Karpas-422 (cell line): ENCODE data around the gene EPS8. TPM values are rescaled to one million over a fixed set of nuclear protein-coding genes. Genes with fewer than 3 reads are reported as not detected.

Source experiments
- DNase-seq: peaks from one replicate; pipeline ENCODE4 v3.0.0-alpha.2; 2015
- H2AFZ ChIP-seq: fragments of 200-600 bp; sonication (generic); 2 replicates; pipeline ENCODE4 v1.6.1; 2014; ENCODE audit warnings: antibody characterized with exemption, low read length, mixed read lengths
- H3K27ac ChIP-seq: fragments of 200-600 bp; sonication (generic); 2 replicates; pipeline ENCODE4 v1.5.1; 2014; ENCODE audit warnings: mild to moderate bottlenecking, low read length, moderate library complexity
- H3K27me3 ChIP-seq: fragments of 200-600 bp; sonication (generic); 2 replicates; pipeline ENCODE4 v1.6.1; 2014; ENCODE audit warnings: low read length, mixed read lengths
- H3K36me3 ChIP-seq: fragments of 200-600 bp; sonication (generic); 2 replicates; pipeline ENCODE4 v1.6.1; 2014; ENCODE audit warnings: low read length, mixed read lengths; ENCODE audit not compliant: insufficient read depth
- H3K4me1 ChIP-seq: fragments of 200-600 bp; sonication (generic); 2 replicates; pipeline ENCODE4 v1.6.1; 2014; ENCODE audit warnings: mild to moderate bottlenecking, low read length, mixed read lengths
- H3K4me2 ChIP-seq: fragments of 200-600 bp; sonication (generic); 2 replicates; pipeline ENCODE4 v1.6.1; 2014; ENCODE audit warnings: low read length, low read depth, mild to moderate bottlenecking; ENCODE audit not compliant: poor library complexity, severe bottlenecking
- H3K4me3 ChIP-seq: fragments of 200-600 bp; sonication (generic); 2 replicates; pipeline ENCODE4 v1.5.1; 2014; ENCODE audit warnings: mild to moderate bottlenecking, antibody characterized with exemption, low read length, mixed read lengths
- H3K79me2 ChIP-seq: fragments of 200-600 bp; sonication (generic); 2 replicates; pipeline ENCODE4 v1.6.1; 2014; ENCODE audit warnings: mild to moderate bottlenecking, low read length, mixed read lengths
- H3K9ac ChIP-seq: fragments of 200-600 bp; sonication (generic); 2 replicates; pipeline ENCODE4 v1.6.0; 2014; ENCODE audit warnings: low read length
- H3K9me2 ChIP-seq: fragments of 200-600 bp; sonication (generic), shearing (Covaris generic); replicated peaks from 2 replicates; pipeline ENCODE4 v1.6.0; 2014; ENCODE audit warnings: mild to moderate bottlenecking, low read length, moderate library complexity; ENCODE audit not compliant: insufficient read depth
- H3K9me3 ChIP-seq: fragments of 300-700, 200-600 bp; sonication (generic); 2 replicates; pipeline ENCODE4 v1.6.1; 2014; ENCODE audit warnings: low read length, mixed read lengths
- H4K20me1 ChIP-seq: fragments of 200-600 bp; sonication (generic); 2 replicates; pipeline ENCODE4 v1.6.1; 2014; ENCODE audit warnings: mild to moderate bottlenecking, antibody characterized with exemption, low read length, low read depth; ENCODE audit not compliant: insufficient read depth
- total RNA-seq: library from RNA; depleted of rRNA; stranded (reverse); fragments of >200 nt; shearing (Covaris generic); gene quantifications from 2 replicates; pipeline ENCODE4 v1.2.3, GENCODE V29; 2014; ENCODE audit warnings: low replicate concordance

Gene EPS8
- total RNA-seq, 1 experiment from 2014 or later, result not detected

- Histone ChIP-seq H2AFZ (no peak overlapping the region), H3K79me2 (no peaks in the 10 kb centered on the region)
Observed at GRCh38 chr12:15716581-15716980, 72.6 kb downstream of the EPS8 start.

GRCh38 chr12:15714256-15714655 lies 74.9 kb downstream of the EPS8 start:
- Histone ChIP-seq H3K36me3 (no peaks in the 10 kb centered on the region), H3K4me1 (no peaks in the 10 kb centered on the region), H2AFZ (no peak overlapping the region), H4K20me1 (no peaks in the 10 kb centered on the region), H3K27me3 (no peaks in the 10 kb centered on the region), H3K9ac (no peak overlapping the region), H3K9me2 (no peaks in the 10 kb centered on the region), H3K79me2 (no peaks in the 10 kb centered on the region), H3K4me2 (no peak overlapping the region), H3K27ac (no peak overlapping the region), H3K4me3 (no peak overlapping the region), H3K9me3 (no peaks in the 10 kb centered on the region)
- no peak for DNase-seq

More at GRCh38 chr12:15716581-15716980, 72.6 kb downstream of the EPS8 start:
- Histone ChIP-seq H3K4me3 (no peak overlapping the region), H3K4me2 (no peak overlapping the region), H3K9me3 (no peaks in the 10 kb centered on the region), H3K9ac (no peak overlapping the region), H3K4me1 (no peaks in the 10 kb centered on the region), H3K27ac (no peak overlapping the region), H3K27me3 (no peaks in the 10 kb centered on the region), H4K20me1 (no peaks in the 10 kb centered on the region), H3K9me2 (no peaks in the 10 kb centered on the region), H3K36me3 (no peaks in the 10 kb centered on the region)
- DNase-seq, result no peak

GRCh38 chr12:15712823-15713660 lies 76.1 kb downstream of the EPS8 start:
- Histone ChIP-seq H3K27ac (no peak overlapping the region), H2AFZ (no peak overlapping the region), H3K9me2 (no peaks in the 10 kb centered on the region), H3K36me3 (no peaks in the 10 kb centered on the region), H3K4me2 (no peak overlapping the region), H3K9me3 (no peaks in the 10 kb centered on the region), H3K79me2 (no peaks in the 10 kb centered on the region), H3K9ac (no peak overlapping the region), H3K4me1 (no peaks in the 10 kb centered on the region), H4K20me1 (no peaks in the 10 kb centered on the region), H3K27me3 (no peaks in the 10 kb centered on the region), H3K4me3 (no peak overlapping the region)
- no peak for DNase-seq

GRCh38 chr12:15712160-15712559 lies 77.0 kb downstream of the EPS8 start:
- Histone ChIP-seq H3K4me1 (no peaks in the 10 kb centered on the region), H3K9ac (no peak overlapping the region), H3K9me3 (no peaks in the 10 kb centered on the region), H3K27ac (no peak overlapping the region), H2AFZ (no peak overlapping the region), H4K20me1 (no peaks in the 10 kb centered on the region), H3K4me3 (no peak overlapping the region), H3K9me2 (no peaks in the 10 kb centered on the region), H3K4me2 (no peak overlapping the region), H3K79me2 (no peaks in the 10 kb centered on the region), H3K36me3 (no peaks in the 10 kb centered on the region), H3K27me3 (no peaks in the 10 kb centered on the region)
- DNase-seq, result no peak

- DNase-seq, result no peak
Observed at GRCh38 chr12:15710860-15711510, 78.2 kb downstream of the EPS8 start.

GRCh38 chr12:15709551-15709950 lies 79.6 kb downstream of the EPS8 start:
- no peak overlapping the region for H3K4me2 ChIP-seq
- H3K79me2 ChIP-seq, result no peaks in the 10 kb centered on the region
- no peak overlapping the region for H3K27ac ChIP-seq

More at GRCh38 chr12:15710860-15711510, 78.2 kb downstream of the EPS8 start:
- no peaks in the 10 kb centered on the region for H3K4me1 ChIP-seq
- H2AFZ ChIP-seq, result no peak overlapping the region
- H3K4me2 ChIP-seq, result no peak overlapping the region
- H3K9ac ChIP-seq, result no peak overlapping the region
- H4K20me1 ChIP-seq, result no peaks in the 10 kb centered on the region
- H3K27ac ChIP-seq, result no peak overlapping the region
- H3K36me3 ChIP-seq, result no peaks in the 10 kb centered on the region
- H3K79me2 ChIP-seq, result no peaks in the 10 kb centered on the region
- no peak overlapping the region for H3K4me3 ChIP-seq
- H3K9me2 ChIP-seq, result no peaks in the 10 kb centered on the region
- no peaks in the 10 kb centered on the region for H3K27me3 ChIP-seq
- H3K9me3 ChIP-seq, result no peaks in the 10 kb centered on the region

GRCh38 chr12:15708396-15709076 lies 80.7 kb downstream of the EPS8 start:
- Histone ChIP-seq H3K79me2 (no peaks in the 10 kb centered on the region), H3K27me3 (no peaks in the 10 kb centered on the region)

More at GRCh38 chr12:15709551-15709950, 79.6 kb downstream of the EPS8 start:
- H3K27me3 ChIP-seq, result no peaks in the 10 kb centered on the region
- H3K9me3 ChIP-seq, result no peaks in the 10 kb centered on the region
- no peak overlapping the region for H3K4me3 ChIP-seq
- H3K4me1 ChIP-seq, result no peaks in the 10 kb centered on the region
- no peaks in the 10 kb centered on the region for H3K36me3 ChIP-seq
- no peak overlapping the region for H2AFZ ChIP-seq
- no peaks in the 10 kb centered on the region for H4K20me1 ChIP-seq
- no peak overlapping the region for H3K9ac ChIP-seq
- DNase-seq, result no peak
- H3K9me2 ChIP-seq, result no peaks in the 10 kb centered on the region

More at GRCh38 chr12:15708396-15709076, 80.7 kb downstream of the EPS8 start:
- no peak overlapping the region for H3K27ac ChIP-seq
- no peaks in the 10 kb centered on the region for H3K9me2 ChIP-seq
- no peaks in the 10 kb centered on the region for H3K9me3 ChIP-seq
- H3K4me3 ChIP-seq, result no peak overlapping the region
- no peaks in the 10 kb centered on the region for H3K4me1 ChIP-seq
- no peak overlapping the region for H3K9ac ChIP-seq
- no peak overlapping the region for H3K4me2 ChIP-seq
- H3K36me3 ChIP-seq, result no peaks in the 10 kb centered on the region
- H4K20me1 ChIP-seq, result no peaks in the 10 kb centered on the region
- no peak overlapping the region for H2AFZ ChIP-seq
- no peak for DNase-seq
